GM12872 (cell line): ENCODE measurements around the gene TFPT.

Experiments
- TF ChIP-seq, protein P1 (sequence below): IDR thresholded peaks from 3 replicates; pipeline ENCODE4 v1.5.1; 2011; ENCODE audit warnings: low read depth, mild to moderate bottlenecking, low read length, moderate library complexity; ENCODE audit not compliant: insufficient read depth

Gene TFPT

DNA sequence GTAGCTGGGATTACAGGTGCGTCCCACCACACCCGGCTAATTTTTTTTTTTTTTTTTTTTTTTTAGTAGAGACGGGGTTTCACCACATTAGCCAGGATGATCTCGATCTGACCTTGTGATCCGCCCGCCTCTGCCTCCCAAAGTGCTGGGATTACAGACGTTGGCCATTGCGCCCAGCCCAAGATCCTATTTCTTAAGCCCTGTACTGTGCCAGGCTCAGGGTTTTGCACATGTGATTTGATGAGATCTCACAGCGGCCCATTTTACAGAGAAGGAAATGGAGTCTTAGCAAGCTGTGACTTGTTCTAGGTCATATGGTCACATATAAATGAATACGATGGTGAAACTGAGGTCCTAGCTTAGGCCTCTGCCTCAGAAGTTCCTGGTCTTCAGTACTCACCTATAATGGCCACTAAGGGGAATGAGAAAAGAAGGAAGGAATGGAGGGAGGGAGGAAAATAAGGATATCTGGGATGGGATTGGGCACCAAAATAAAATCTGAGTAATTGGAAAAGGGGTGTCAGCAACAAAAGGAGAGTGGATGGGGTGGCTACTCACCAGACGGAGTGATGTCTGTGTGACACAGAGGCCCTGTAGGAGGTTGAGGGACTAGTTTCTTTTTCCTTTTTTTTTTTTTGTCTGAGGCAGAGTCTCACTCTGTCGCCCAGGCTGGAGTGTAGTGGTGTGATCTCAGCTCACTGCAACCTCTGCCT lies 16.1 kb downstream of the TFPT start:
- TF ChIP-seq, protein P1, sequence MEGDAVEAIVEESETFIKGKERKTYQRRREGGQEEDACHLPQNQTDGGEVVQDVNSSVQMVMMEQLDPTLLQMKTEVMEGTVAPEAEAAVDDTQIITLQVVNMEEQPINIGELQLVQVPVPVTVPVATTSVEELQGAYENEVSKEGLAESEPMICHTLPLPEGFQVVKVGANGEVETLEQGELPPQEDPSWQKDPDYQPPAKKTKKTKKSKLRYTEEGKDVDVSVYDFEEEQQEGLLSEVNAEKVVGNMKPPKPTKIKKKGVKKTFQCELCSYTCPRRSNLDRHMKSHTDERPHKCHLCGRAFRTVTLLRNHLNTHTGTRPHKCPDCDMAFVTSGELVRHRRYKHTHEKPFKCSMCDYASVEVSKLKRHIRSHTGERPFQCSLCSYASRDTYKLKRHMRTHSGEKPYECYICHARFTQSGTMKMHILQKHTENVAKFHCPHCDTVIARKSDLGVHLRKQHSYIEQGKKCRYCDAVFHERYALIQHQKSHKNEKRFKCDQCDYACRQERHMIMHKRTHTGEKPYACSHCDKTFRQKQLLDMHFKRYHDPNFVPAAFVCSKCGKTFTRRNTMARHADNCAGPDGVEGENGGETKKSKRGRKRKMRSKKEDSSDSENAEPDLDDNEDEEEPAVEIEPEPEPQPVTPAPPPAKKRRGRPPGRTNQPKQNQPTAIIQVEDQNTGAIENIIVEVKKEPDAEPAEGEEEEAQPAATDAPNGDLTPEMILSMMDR = no peak

DNA sequence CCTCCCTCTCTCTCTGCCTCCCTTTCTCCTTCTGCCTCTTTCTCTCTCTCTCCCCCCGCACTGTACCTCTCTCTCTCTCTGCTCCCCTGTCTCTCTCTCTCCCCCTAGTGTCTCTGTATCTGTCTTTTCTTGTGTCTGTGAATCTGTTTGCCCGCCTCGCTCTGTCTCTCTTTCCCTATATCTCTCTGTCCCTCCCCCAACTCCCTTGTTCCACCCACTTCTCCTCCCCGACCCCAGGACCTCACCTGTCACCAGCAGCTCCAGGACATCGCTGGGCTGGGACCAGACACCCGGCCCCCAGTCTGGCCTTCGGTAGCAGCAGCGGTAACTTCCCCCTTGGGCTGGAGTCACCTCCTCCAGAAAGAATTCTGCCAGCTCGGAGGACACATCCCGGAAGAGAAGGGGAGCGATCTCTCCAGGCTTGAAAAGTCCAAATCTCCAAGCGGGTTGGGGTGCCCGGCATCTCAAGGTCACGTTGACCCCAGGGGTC lies 18.8 kb downstream of the TFPT start:
- TF ChIP-seq, protein P1 = no peak

- TF ChIP-seq, protein P1 = no peak
Observed at GRCh38 chr19:54095136-54095858, 20.2 kb downstream of the TFPT start.

GRCh38 chr19:54094426-54095000 lies 20.9 kb downstream of the TFPT start:
- TF ChIP-seq, protein P1 = no peak

- TF ChIP-seq, protein P1 = no peak
Observed at GRCh38 chr19:54084410-54084809, 31.0 kb downstream of the TFPT start.

- TF ChIP-seq, protein P1 = no peak
Observed at GRCh38 chr19:54081032-54081431, 34.4 kb downstream of the TFPT start, which contains the start of gene TARM1. Gene TARM1 (minus strand): TSS chr19:54081365. CDS start chr19:54081340, 25 bp downstream.

DNA sequence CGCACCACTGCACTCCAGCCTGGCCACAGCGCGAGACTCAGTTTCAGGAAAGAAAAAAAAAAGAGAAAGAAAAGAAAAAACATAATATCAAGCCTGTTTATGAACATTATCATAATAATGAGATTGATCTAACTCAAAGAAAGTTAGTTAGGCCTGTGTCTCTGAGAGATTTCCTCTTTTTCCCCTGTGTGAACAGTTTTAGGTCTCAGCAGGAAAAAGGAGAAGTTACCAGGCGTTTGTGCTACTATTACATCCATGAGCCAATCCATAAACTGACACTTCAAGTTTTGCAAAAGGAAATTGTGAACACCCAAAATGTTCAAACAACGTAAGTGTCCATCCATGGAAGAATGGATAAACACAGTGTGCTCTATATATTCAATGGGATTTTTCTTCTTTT lies 38.1 kb downstream of the TFPT start:
- TF ChIP-seq, protein P1 = no peak
